Measurements from ENCODE around the gene ARFGEF3.

GRCh38 chr6:138182939-138183789 lies 21.4 kb downstream of the ARFGEF3 start:
- TF ChIP-seq CTCF (IDR thresholded peaks at IDR 0.05) (no peak), EZH2phosphoT487 (IDR thresholded peaks at IDR 0.05) (no peak), EZH2 (IDR thresholded peaks at IDR 0.05) (no peak)
